Astrocyte of the cerebellum (primary cell): ENCODE results near the gene SFT2D1.

Experiments used
- DNase-seq: peaks from one replicate; pipeline ENCODE4 v3.0.0-alpha.2; 2011; ENCODE audit warnings: low read depth
- H3K4me3 ChIP-seq: 2 replicates; pipeline ENCODE4 v1.5.1; 2011; ENCODE audit warnings: mild to moderate bottlenecking, low read depth, low read length, moderate library complexity
- in situ Hi-C: cut with HindIII; loops from 2 replicates; pipeline ENCODE4 v1.10.0; 2017; ENCODE audit warnings: low sequenced_read_pairs
- TF ChIP-seq, protein P1 (sequence below): IDR thresholded peaks from 2 replicates; pipeline ENCODE4 v1.5.1; 2012; ENCODE audit warnings: low read length, low read depth, moderate library complexity, mild to moderate bottlenecking; ENCODE audit errors: missing control alignments

Gene SFT2D1

DNA sequence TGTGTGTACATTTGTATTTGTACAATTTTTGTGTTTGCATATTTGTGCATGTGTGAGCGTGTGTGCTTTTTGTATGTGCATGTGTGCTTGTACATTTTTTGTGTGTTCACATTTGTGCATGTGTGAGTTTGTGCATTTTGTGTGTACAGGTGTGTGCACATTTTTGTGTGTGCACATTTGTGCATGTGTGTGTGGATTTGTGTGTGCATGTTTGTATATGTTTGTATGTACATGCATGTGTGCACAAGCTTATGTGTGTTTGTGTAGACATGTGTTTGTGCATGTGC lies 63.0 kb downstream of the SFT2D1 start:
- no peak overlapping the region for H3K4me3 ChIP-seq
- no peak for DNase-seq
- TF ChIP-seq, protein P1, sequence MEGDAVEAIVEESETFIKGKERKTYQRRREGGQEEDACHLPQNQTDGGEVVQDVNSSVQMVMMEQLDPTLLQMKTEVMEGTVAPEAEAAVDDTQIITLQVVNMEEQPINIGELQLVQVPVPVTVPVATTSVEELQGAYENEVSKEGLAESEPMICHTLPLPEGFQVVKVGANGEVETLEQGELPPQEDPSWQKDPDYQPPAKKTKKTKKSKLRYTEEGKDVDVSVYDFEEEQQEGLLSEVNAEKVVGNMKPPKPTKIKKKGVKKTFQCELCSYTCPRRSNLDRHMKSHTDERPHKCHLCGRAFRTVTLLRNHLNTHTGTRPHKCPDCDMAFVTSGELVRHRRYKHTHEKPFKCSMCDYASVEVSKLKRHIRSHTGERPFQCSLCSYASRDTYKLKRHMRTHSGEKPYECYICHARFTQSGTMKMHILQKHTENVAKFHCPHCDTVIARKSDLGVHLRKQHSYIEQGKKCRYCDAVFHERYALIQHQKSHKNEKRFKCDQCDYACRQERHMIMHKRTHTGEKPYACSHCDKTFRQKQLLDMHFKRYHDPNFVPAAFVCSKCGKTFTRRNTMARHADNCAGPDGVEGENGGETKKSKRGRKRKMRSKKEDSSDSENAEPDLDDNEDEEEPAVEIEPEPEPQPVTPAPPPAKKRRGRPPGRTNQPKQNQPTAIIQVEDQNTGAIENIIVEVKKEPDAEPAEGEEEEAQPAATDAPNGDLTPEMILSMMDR = no peak
- in situ Hi-C loops = no loop called here

DNA sequence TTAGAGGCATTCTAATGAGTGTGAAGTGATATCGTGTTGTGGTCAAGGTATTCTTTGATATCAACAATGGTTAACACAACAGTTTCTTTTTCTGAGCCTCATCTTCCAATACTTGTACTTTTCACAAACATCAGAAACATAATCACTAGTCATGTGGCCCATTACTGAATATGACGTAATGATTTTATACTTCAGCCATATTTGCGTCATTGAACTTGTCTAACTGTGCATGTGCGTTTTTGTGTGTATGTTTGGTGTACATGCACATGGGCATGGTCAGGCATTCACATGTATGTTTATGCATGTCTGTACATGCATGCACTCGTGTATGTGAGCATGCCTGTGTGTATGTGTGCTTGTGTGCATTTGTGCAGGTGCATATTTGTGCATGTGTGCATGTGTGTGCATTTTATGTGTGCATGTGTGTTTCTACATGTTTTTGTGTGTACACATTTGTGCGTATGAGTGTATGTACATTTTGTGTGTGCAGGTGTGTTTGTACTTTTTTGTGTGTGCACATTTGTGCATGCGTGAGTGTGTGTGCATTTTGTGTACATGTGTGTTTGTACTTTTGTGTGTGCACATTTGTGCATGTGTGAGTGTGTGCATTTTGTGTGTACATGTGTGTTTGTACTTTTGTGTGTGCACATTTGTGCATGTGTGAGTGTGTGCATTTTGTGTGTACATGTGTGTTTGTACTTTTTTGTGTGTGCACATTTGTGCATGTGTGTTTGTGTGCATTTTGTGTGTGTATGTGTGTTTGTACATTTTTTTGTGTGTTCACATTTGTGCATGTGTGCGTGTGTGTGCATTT lies 63.6 kb downstream of the SFT2D1 start:
- no peak overlapping the region for H3K4me3 ChIP-seq
- TF ChIP-seq, protein P1 = no peak
- DNase-seq = no peak
- in situ Hi-C loops = no loop called here

DNA sequence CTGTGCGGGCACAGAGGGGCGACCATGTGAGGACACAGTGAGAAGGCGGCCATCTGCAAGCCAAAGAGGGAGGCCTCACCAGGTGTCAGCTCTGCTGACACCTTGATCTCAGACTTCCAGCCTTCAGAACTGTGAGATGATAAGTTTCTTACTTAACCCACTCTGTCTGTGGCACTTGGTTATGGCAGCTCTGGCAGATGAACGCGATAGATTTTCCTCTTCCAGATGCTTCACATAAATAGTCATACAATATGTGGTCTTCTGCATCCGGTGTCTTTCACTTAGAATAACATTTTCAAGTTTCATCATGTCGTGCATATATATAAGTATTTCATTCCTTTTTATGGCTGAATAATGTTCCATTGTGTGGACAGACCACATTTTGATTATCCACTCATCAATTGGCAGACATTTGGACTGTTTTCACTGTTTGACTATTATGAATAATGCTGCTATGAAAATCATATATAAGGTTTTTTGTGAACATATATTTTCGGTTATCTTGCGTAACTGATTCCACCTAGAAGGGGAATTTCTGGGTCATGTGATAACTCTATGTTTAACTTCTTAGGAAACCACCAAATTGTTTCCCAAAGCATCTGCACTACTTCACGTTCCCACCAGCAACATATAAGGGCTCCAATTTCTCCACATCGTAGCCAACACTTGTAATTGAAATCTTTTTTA lies 64.3 kb downstream of the SFT2D1 start:
- in situ Hi-C loops = no loop called here
- DNase-seq = no peak
- H3K4me3 ChIP-seq = no peak overlapping the region
- TF ChIP-seq, protein P1 = no peak

DNA sequence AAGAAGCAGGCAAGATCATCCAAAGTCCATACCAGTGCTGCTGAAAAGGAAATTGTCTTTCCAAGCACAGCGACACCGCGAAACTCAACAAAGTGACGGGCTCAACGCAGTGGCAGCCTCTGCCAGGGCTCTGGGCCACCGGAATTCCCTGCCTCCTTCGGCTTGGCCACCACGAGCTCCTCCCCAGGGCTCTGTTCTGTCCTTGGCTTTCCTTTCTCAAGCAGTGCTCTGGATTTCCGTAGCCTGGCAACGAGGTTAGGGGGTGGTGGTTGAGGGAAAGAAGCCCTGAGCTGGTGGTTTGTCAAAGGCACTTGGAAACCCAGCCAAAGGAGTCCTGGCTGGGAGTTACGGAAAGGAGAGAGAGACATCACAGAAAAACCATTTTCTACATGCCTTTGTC lies 65.3 kb downstream of the SFT2D1 start:
- in situ Hi-C loops = no loop called here

DNA sequence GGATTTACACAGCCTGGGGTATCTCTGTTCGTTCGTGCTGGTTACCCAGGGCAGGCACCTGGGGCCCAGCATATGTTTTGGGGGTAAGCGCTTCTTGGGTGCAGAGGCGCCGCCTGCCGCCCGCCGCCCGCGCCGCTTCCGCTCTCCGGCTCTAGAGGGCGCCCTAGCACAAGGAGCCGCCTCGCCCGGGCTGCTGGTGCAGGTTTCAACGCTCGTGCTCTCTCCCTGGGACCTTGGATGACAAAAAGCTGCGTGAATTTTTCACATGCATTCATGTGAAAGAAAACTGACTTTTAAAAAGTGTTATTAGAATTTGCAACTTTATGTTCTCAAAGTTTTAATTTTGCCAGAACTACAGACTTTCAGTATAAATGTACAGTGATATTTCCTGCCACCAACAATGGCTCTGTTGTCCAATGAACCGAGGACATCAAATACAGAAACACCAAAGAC lies 66.6 kb downstream of the SFT2D1 start:
- peak; percentile 19 for DNase-seq
- no peak overlapping the region for H3K4me3 ChIP-seq
- TF ChIP-seq, protein P1 = peak; percentile 100
- in situ Hi-C loops = no loop called here

More for the DNA sequence above, 65.3 kb downstream of the SFT2D1 start:
- TF ChIP-seq, protein P1 = no peak
- peak; percentile 43 for DNase-seq
- no peak overlapping the region for H3K4me3 ChIP-seq

DNA sequence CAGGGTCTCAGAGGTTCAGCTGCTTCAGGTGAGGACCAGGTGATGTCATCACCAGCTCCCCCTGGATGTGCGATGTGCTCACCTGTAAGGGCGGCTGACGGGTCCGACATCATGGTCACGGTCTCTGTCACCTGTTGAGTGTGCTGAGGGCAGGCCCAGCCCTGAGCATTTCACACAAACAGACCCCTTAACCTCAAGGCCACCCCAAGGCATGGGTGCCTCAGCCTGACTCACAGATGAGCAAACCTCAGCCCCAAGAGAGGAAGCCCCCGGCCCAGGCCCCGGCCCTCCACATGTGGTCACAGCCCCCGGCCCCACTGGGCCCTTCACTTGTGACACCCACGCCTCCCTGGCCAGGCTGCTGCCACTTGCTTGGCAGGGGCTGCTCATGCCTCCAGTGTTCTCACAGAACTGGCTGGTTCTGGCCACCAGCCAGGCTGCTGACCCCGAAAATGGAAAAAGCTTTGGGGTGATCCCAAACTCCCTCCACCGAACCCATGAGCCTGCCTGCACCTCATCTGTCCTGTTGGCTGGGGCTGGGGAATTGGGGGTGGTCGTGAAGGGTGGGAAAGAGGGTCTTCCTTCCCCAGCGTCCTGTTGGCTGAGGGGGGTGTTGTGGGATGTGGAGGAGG lies 67.5 kb downstream of the SFT2D1 start:
- in situ Hi-C loops = no loop called here
- H3K4me3 ChIP-seq = no peak overlapping the region

More for the DNA sequence above, 67.5 kb downstream of the SFT2D1 start:
- TF ChIP-seq, protein P1 = no peak
- DNase-seq = no peak
